ENCODE results near the gene SLC66A2. TPM values are rescaled to one million over a fixed set of nuclear protein-coding genes. Genes with fewer than 3 reads are reported as not detected.

SLC66A2 gene
- total and polyA plus RNA-seq, 7 donors, result 27.3 to 59.4 (median 33.2) TPM

- TF ChIP-seq POLR2AphosphoS5 (IDR thresholded peaks at IDR 0.05), result no peak
- Histone ChIP-seq H3K27ac (no peak overlapping the region), H3K4me3 (no peak overlapping the region), H3K4me1 (no peaks in the 10 kb centered on the region), H3K27me3 (no peaks in the 10 kb centered on the region), H3K9me3 (no peaks in the 10 kb centered on the region), H3K36me3 (peaks cover 9 to 58% (median 16%) of the 10 kb centered on the region in 4 donors)
- 87 to 92% methylated on average over 26 of the region's 26 CpGs for WGBS, 2 donors
- no peak for DNase-seq
- intact Hi-C loops (cut with DNase I), result no loop called here
Measured at GRCh38 chr18:79916128-79916494, 35.3 kb downstream of the SLC66A2 start.

- H3K9me3 ChIP-seq, result no peaks in the 10 kb centered on the region
- intact Hi-C loops (cut with DNase I), result no loop called here
- 94 to 95% methylated on average over 50 of the region's 50 CpGs for WGBS, 2 donors
- no peak for DNase-seq
- no peak overlapping the region for H3K4me3 ChIP-seq
- H3K27me3 ChIP-seq, result no peaks in the 10 kb centered on the region
- TF ChIP-seq POLR2AphosphoS5 (IDR thresholded peaks at IDR 0.05) (no peak), CTCF (IDR thresholded peaks at IDR 0.05) (no peak), EP300 (IDR thresholded peaks at IDR 0.05) (no peak), POLR2A (IDR thresholded peaks at IDR 0.05) (no peak)
- no peaks in the 10 kb centered on the region for H3K4me1 ChIP-seq
- H3K27ac ChIP-seq, result no peak overlapping the region
- H3K36me3 ChIP-seq, result peaks cover 9 to 58% (median 16%) of the 10 kb centered on the region in 4 donors
Measured at GRCh38 chr18:79915161-79916127, 36.0 kb downstream of the SLC66A2 start.

- WGBS, 2 donors, result 93% methylated on average over 20 of the region's 20 CpGs
- no peaks in the 10 kb centered on the region for H3K4me1 ChIP-seq
- H3K36me3 ChIP-seq, result peaks cover 9 to 58% (median 16%) of the 10 kb centered on the region in 4 donors
- no peaks in the 10 kb centered on the region for H3K27me3 ChIP-seq
- no peak overlapping the region for H3K4me3 ChIP-seq
- H3K9me3 ChIP-seq, result no peaks in the 10 kb centered on the region
- TF ChIP-seq POLR2AphosphoS5 (IDR thresholded peaks at IDR 0.05) (no peak), POLR2A (IDR thresholded peaks at IDR 0.05) (no peak), CTCF (IDR thresholded peaks at IDR 0.05) (no peak), EP300 (IDR thresholded peaks at IDR 0.05) (no peak)
- intact Hi-C loops (cut with DNase I), result no loop called here
- no peak for DNase-seq
- no peak overlapping the region for H3K27ac ChIP-seq
Measured at GRCh38 chr18:79914614-79915160, 36.8 kb downstream of the SLC66A2 start.

- WGBS, 2 donors, result 93 to 94% methylated on average over 28 of the region's 28 CpGs
- Histone ChIP-seq H3K4me3 (no peak overlapping the region), H3K27me3 (no peaks in the 10 kb centered on the region), H3K9me3 (no peaks in the 10 kb centered on the region), H3K36me3 (peaks cover 0 to 48% (median 9%) of the 10 kb centered on the region in 4 donors), H3K27ac (no peak overlapping the region), H3K4me1 (no peaks in the 10 kb centered on the region)
- intact Hi-C loops (cut with DNase I), result no loop called here
- TF ChIP-seq POLR2AphosphoS5 (IDR thresholded peaks at IDR 0.05) (no peak), EP300 (IDR thresholded peaks at IDR 0.05) (no peak), POLR2A (IDR thresholded peaks at IDR 0.05) (no peak), CTCF (IDR thresholded peaks at IDR 0.05) (no peak)
- DNase-seq, result no peak
Measured at GRCh38 chr18:79912994-79913831, 38.2 kb downstream of the SLC66A2 start.

All from sigmoid colon (tissue), 7 donors.